ENCODE measurements around the gene SELENOF. TPM values are rescaled to one million over a fixed set of nuclear protein-coding genes. Genes with fewer than 3 reads are reported as not detected.

SELENOF gene
- total and polyA plus RNA-seq, 12 donors = 54.1 to 394 (median 197) TPM

DNA sequence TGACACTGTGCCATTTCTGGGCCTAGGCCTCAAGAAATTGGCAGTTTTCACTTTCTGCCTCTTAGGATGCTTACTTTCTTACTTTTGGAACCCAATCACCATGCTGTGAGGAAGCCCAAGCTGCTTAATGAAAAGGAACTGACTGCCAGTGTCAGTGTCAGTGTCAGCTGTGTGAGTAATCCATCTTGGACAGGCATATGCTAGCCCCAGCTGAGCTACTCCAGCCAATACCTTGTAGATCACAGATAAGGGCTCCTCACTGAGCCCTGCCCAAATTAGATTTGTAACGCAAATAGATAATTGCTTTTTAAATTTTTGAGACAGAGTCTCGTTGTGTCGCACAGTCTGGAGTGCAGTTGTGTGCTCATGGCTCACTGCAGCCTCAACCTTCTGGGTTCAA is 59.6 kb downstream of the SELENOF start:
- 80 to 91% (median 89%) methylated on average over 3 of the region's 3 CpGs; no CpG with 5 or more reads in 1 of the 4 donors for WGBS, 4 donors
- H3K4me3 ChIP-seq = no peak overlapping the region
- H3K27me3 ChIP-seq = no peaks in the 10 kb centered on the region
- H3K27ac ChIP-seq = no peak overlapping the region
- no peaks in the 10 kb centered on the region for H3K4me1 ChIP-seq (replicated peaks in 1 of 2)
- no peaks in the 10 kb centered on the region for H3K9me3 ChIP-seq (replicated peaks in 1 of 3)
- TF ChIP-seq, protein P1, sequence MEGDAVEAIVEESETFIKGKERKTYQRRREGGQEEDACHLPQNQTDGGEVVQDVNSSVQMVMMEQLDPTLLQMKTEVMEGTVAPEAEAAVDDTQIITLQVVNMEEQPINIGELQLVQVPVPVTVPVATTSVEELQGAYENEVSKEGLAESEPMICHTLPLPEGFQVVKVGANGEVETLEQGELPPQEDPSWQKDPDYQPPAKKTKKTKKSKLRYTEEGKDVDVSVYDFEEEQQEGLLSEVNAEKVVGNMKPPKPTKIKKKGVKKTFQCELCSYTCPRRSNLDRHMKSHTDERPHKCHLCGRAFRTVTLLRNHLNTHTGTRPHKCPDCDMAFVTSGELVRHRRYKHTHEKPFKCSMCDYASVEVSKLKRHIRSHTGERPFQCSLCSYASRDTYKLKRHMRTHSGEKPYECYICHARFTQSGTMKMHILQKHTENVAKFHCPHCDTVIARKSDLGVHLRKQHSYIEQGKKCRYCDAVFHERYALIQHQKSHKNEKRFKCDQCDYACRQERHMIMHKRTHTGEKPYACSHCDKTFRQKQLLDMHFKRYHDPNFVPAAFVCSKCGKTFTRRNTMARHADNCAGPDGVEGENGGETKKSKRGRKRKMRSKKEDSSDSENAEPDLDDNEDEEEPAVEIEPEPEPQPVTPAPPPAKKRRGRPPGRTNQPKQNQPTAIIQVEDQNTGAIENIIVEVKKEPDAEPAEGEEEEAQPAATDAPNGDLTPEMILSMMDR (IDR thresholded peaks at IDR 0.05) = no peak
- TF ChIP-seq POLR2A (IDR thresholded peaks at IDR 0.05) = no peak
- no peak for DNase-seq
- H3K36me3 ChIP-seq (replicated peaks in 1 of 2) = no peaks in the 10 kb centered on the region
- intact Hi-C loops (cut with DNase I) = no loop called here

DNA sequence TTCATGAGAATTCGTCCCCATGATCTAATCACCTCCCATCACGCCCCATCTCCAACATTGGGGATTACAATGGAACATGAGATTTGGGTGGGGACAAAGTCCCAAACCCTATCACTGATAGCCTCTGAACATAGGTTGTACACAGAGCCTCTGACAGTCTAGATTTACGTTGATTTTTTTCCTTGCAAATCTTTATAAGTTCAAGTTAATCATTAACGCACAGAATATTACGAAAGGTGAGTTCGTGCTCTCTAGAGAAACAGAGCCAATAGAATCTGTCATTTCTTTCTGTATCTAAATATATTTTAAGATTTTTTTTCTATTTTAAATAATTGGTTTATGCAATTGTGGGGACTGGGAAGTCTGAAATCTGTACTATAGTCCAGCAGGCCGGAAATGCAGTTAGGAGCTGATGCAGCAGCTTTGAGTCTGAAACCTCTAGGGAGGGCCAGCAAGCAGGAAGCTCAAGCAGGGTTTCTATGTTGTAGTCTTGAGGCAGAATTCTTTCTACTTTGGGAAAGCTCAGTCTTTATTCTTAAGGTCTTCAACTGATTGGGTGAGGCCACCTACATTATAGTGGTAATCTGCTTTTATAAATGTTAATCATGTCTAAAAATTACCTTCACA is 61.0 kb downstream of the SELENOF start:
- H3K27ac ChIP-seq = no peak overlapping the region

DNA sequence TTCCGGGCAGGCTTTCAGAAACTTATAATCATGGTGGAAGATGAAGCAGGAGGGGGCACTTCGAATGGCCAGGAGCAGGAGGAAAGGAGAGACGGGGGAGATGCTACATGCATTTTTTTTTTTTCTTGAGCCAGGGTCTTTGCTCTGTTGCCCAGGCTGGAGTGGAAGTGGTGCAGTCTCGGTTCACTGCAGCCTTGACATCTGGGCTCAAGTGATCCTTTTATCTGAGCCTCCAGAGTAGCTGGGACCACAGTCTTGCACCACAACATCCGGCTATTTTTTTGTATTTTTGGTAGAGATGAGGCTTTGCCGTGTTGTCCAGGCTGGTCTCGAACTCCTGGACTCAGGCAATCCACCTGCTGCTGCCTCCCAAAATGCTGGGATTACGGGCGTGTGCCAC is 61.6 kb downstream of the SELENOF start:
- Histone ChIP-seq H3K9me3 (replicated peaks in 1 of 3) (no peaks in the 10 kb centered on the region), H3K4me1 (replicated peaks in 1 of 2) (no peaks in the 10 kb centered on the region), H3K27ac (no peak overlapping the region), H3K36me3 (replicated peaks in 1 of 2) (no peaks in the 10 kb centered on the region), H3K4me3 (no peak overlapping the region), H3K27me3 (no peaks in the 10 kb centered on the region)
- 79 to 94% (median 89%) methylated on average over 9 of the region's 9 CpGs for WGBS, 4 donors
- TF ChIP-seq, protein P1 (IDR thresholded peaks at IDR 0.05) = no peak
- no peak for TF ChIP-seq POLR2A (IDR thresholded peaks at IDR 0.05)
- DNase-seq = no peak
- intact Hi-C loops (cut with DNase I) = no loop called here

More for the DNA sequence above, 61.0 kb downstream of the SELENOF start:
- H3K36me3 ChIP-seq (replicated peaks in 1 of 2) = no peaks in the 10 kb centered on the region
- intact Hi-C loops (cut with DNase I) = no loop called here
- no peak for DNase-seq
- H3K4me3 ChIP-seq = no peak overlapping the region
- WGBS, 4 donors = 85 to 89% (median 87%) methylated on average over 7 of the region's 7 CpGs
- no peaks in the 10 kb centered on the region for H3K4me1 ChIP-seq (replicated peaks in 1 of 2)
- H3K27me3 ChIP-seq = no peaks in the 10 kb centered on the region
- no peaks in the 10 kb centered on the region for H3K9me3 ChIP-seq (replicated peaks in 1 of 3)
- TF ChIP-seq, protein P1 (IDR thresholded peaks at IDR 0.05) = no peak
- TF ChIP-seq POLR2A (IDR thresholded peaks at IDR 0.05) = no peak

DNA sequence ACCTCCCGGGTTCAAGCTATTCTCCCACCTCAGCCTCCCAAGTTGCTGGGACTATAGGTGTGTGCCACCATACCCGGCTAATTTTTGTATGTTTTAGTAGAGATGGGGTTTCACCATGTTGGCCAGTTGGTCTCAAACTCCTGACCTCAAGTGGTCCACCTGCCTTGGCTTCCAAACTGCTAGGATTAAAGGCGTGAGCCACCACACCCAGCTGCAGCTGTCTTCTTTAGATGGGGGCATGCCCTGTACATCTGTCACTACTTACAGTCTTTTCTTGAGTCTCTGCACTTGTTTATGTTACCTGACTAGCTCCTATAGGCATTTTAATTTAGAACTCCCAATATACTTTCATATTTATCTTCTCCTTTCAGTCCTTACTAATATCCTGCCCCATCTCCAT is 64.2 kb downstream of the SELENOF start:
- H3K27ac ChIP-seq = no peak overlapping the region
- no peak overlapping the region for H3K4me3 ChIP-seq
- TF ChIP-seq, protein P1 (IDR thresholded peaks at IDR 0.05) = no peak
- TF ChIP-seq POLR2A (IDR thresholded peaks at IDR 0.05) = no peak
- H3K36me3 ChIP-seq (replicated peaks in 1 of 2) = no peaks in the 10 kb centered on the region
- no peaks in the 10 kb centered on the region for H3K4me1 ChIP-seq (replicated peaks in 1 of 2)
- DNase-seq = no peak
- no peaks in the 10 kb centered on the region for H3K27me3 ChIP-seq
- 89 to 100% (median 93%) methylated on average over 3 of the region's 3 CpGs for WGBS, 4 donors
- no peaks in the 10 kb centered on the region for H3K9me3 ChIP-seq (replicated peaks in 1 of 3)
- intact Hi-C loops (cut with DNase I) = no loop called here
